ENCODE results near the gene PKIB. TPM values are rescaled to one million over a fixed set of nuclear protein-coding genes. Genes with fewer than 3 reads are reported as not detected.

The PKIB gene
- total RNA-seq, 2 experiments from 2014 or later: 0.69 to 0.90 TPM

DNA sequence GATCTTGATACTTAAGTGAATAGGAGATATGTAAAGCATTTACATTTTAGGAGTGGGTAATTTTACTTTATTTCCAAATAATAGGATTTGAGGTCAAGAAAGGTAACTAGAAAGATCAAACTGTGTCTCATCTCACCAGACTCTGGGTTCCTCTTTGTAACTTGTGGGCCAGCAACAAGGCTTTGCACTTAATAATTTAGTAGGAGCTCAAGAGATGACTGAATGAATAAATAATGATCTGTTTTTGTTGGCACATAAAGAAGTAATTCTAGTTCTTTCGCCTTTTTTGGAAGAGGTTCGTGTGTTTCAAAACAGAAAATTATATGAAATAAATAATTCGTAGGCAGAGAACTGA lies 101.9 kb downstream of the PKIB start:
- Mint-ChIP-seq H3K36me3 (ENCODE audit: low read depth) (no peaks in the 10 kb centered on the region), H3K9me3 (no peaks in the 10 kb centered on the region), H3K4me3 (no peak overlapping the region), H3K27me3 (peaks cover 2% of the 10 kb centered on the region), H3K27ac (no peak overlapping the region), H3K4me1 (ENCODE audit: low read depth) (no peaks in the 10 kb centered on the region)
- ChIA-PET POLR2A (no interaction called here), CTCF (interaction anchor here (0.9 kb wide), 1 partner anchor 18 kb away, joined by 3 read pairs; no protein-coding TSS in a partner anchor)
- no peak for ATAC-seq
- intact Hi-C loops (cut with micrococcal nuclease): no loop called here
- DNase-seq: no peak
- TF ChIP-seq, protein P1, sequence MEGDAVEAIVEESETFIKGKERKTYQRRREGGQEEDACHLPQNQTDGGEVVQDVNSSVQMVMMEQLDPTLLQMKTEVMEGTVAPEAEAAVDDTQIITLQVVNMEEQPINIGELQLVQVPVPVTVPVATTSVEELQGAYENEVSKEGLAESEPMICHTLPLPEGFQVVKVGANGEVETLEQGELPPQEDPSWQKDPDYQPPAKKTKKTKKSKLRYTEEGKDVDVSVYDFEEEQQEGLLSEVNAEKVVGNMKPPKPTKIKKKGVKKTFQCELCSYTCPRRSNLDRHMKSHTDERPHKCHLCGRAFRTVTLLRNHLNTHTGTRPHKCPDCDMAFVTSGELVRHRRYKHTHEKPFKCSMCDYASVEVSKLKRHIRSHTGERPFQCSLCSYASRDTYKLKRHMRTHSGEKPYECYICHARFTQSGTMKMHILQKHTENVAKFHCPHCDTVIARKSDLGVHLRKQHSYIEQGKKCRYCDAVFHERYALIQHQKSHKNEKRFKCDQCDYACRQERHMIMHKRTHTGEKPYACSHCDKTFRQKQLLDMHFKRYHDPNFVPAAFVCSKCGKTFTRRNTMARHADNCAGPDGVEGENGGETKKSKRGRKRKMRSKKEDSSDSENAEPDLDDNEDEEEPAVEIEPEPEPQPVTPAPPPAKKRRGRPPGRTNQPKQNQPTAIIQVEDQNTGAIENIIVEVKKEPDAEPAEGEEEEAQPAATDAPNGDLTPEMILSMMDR (IDR thresholded peaks at IDR 0.05): no peak

DNA sequence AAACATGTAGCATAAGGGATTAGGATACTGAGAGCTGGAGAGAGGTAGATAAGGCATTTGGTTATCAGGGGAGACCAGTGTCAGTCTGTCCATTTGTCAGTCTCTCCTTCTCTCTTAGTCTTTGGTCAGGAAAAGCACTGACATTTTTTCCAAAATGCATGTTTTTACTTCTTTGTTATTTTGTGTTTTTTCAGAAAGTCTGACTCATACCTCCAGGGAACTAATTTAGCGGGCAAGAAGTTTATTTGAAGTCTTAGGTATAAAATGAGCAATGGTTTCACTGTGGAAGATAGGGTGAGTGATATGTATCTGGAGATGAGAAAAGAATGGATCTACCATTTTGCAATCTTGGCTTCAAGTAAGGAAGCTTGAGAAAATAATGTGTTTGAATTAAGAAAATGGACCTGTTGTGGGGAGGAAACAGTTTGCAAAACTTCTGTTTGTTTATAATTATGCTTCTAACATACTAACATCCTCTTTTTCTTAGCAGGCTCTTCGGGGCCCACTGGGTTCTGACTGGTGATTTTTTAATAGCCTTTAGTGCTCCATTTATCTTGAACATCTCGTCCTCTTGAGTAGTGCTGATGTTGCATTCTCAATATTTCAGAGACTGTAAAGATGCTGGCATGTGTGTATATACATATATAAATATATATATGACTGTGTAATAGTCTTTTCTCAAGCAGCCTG lies 102.4 kb downstream of the PKIB start:
- no peak overlapping the region for H3K4me3 Mint-ChIP-seq
- intact Hi-C loops (cut with micrococcal nuclease): no loop called here
- no peak overlapping the region for H3K27ac Mint-ChIP-seq
- TF ChIP-seq, protein P1 (IDR thresholded peaks at IDR 0.05): no peak
- no peaks in the 10 kb centered on the region for H3K36me3 Mint-ChIP-seq (ENCODE audit: low read depth)
- no peaks in the 10 kb centered on the region for H3K4me1 Mint-ChIP-seq (ENCODE audit: low read depth)
- no peak for DNase-seq
- ChIA-PET POLR2A (no interaction called here), CTCF (no interaction called here)
- no peak for ATAC-seq
- H3K9me3 Mint-ChIP-seq: no peaks in the 10 kb centered on the region
- H3K27me3 Mint-ChIP-seq: peaks cover 2% of the 10 kb centered on the region

DNA sequence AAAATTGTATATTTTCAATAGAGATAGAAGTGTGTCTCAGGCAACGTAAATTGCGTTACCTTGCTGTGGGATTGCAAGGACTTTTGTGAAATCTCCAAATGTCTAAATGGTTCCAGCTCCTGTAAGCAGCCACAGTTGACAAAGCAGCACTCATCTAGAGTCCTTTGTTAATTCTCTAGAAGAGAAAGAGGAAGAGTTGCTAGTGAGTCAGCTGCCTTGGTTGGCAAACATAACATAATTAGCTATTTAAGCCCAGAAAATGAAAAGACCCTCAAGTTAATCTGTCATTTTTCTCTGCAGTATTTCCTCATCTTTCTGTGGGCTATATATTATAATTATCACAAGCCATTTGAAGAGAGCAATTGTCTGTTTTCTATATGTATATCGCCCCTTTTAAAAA lies 102.9 kb downstream of the PKIB start:
- no peak overlapping the region for H3K27ac Mint-ChIP-seq
- DNase-seq: no peak
- no peaks in the 10 kb centered on the region for H3K27me3 Mint-ChIP-seq
- H3K4me3 Mint-ChIP-seq: no peak overlapping the region
- H3K4me1 Mint-ChIP-seq (ENCODE audit: low read depth): no peaks in the 10 kb centered on the region
- CTCF ChIA-PET: no interaction called here
- TF ChIP-seq, protein P1 (IDR thresholded peaks at IDR 0.05): no peak
- ATAC-seq: no peak
- no peaks in the 10 kb centered on the region for H3K36me3 Mint-ChIP-seq (ENCODE audit: low read depth)
- intact Hi-C loops (cut with micrococcal nuclease): no loop called here
- no peaks in the 10 kb centered on the region for H3K9me3 Mint-ChIP-seq
- POLR2A ChIA-PET: no interaction called here

DNA sequence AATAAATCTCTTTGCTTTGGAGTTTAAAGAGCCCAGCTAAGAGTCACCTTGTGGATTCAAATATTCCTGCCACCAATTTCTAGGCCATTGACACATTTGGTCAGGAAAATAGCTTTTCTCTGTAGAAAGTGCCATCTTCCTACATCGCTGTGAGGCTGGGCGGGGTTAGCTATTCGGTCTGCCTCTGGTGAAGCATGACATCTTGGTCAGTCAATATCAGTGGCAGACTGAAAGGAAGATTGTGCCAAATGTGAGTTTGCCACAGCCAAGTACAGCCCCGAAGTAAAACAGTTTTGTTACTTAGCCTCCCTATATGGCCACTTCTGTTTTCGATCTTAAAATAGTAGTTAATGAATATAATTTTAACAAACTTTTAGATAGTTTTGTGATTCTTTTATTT lies 103.9 kb downstream of the PKIB start:
- no peaks in the 10 kb centered on the region for H3K27me3 Mint-ChIP-seq
- intact Hi-C loops (cut with micrococcal nuclease): no loop called here
- H3K4me3 Mint-ChIP-seq: no peak overlapping the region
- POLR2A ChIA-PET: no interaction called here
- H3K36me3 Mint-ChIP-seq (ENCODE audit: low read depth): no peaks in the 10 kb centered on the region
- no peaks in the 10 kb centered on the region for H3K9me3 Mint-ChIP-seq
- TF ChIP-seq, protein P1 (IDR thresholded peaks at IDR 0.05): no peak
- no peak for DNase-seq
- H3K27ac Mint-ChIP-seq: no peak overlapping the region
- H3K4me1 Mint-ChIP-seq (ENCODE audit: low read depth): no peaks in the 10 kb centered on the region
- ATAC-seq: no peak
- CTCF ChIA-PET: no interaction called here

DNA sequence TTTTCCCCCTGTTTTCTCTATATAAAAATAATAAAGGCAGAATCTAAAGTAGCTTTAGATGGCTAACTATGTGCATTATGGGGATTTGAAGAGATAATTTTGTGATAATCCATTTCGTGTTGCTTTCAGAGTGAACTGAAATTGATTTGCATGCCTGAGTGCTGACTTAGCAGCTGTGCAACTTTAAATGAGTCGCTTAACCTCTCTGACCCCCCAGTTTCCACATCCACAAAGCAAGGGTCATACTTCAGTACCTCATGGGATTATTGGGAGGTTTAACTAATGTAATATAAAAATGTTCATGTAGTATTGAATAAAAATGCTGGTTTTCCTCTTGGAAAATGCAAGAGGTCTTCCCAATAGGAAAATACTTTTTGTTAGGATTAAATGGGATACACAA lies 105.5 kb downstream of the PKIB start:
- no peak overlapping the region for H3K4me3 Mint-ChIP-seq
- no peaks in the 10 kb centered on the region for H3K27me3 Mint-ChIP-seq
- no peak overlapping the region for H3K27ac Mint-ChIP-seq
- POLR2A ChIA-PET: interaction anchor here (0.7 kb wide), 1 partner anchor 32 kb away, joined by 3 read pairs; no protein-coding TSS in a partner anchor
- DNase-seq: no peak
- H3K9me3 Mint-ChIP-seq: no peaks in the 10 kb centered on the region
- H3K36me3 Mint-ChIP-seq (ENCODE audit: low read depth): no peaks in the 10 kb centered on the region
- H3K4me1 Mint-ChIP-seq (ENCODE audit: low read depth): no peaks in the 10 kb centered on the region
- no peak for ATAC-seq
- TF ChIP-seq, protein P1 (IDR thresholded peaks at IDR 0.05): no peak
- CTCF ChIA-PET: interaction anchor here (0.6 kb wide), 1 partner anchor 701 kb away, joined by 5 read pairs; no protein-coding TSS in a partner anchor
- intact Hi-C loops (cut with micrococcal nuclease): no loop called here

All from activated CD8-positive, alpha-beta T cell treated with anti-CD3 and anti-CD28 coated beads for 36 hours (primary cell).